HTR-8/SVneo (cell line): Measurements from ENCODE around the gene ANKS1A.

ENCODE experiments used
- DNase-seq: peaks from one replicate; pipeline ENCODE4 v3.0.0; 2011; ENCODE audit warnings: low spot score, mixed read lengths; ENCODE audit not compliant: insufficient read length
- FAIRE-seq: peaks from 2 replicates; lab custom pipeline; 2011; peaks lifted over from hg19 to GRCh38; lab: Jason Lieb, UNC

The ANKS1A gene

DNA sequence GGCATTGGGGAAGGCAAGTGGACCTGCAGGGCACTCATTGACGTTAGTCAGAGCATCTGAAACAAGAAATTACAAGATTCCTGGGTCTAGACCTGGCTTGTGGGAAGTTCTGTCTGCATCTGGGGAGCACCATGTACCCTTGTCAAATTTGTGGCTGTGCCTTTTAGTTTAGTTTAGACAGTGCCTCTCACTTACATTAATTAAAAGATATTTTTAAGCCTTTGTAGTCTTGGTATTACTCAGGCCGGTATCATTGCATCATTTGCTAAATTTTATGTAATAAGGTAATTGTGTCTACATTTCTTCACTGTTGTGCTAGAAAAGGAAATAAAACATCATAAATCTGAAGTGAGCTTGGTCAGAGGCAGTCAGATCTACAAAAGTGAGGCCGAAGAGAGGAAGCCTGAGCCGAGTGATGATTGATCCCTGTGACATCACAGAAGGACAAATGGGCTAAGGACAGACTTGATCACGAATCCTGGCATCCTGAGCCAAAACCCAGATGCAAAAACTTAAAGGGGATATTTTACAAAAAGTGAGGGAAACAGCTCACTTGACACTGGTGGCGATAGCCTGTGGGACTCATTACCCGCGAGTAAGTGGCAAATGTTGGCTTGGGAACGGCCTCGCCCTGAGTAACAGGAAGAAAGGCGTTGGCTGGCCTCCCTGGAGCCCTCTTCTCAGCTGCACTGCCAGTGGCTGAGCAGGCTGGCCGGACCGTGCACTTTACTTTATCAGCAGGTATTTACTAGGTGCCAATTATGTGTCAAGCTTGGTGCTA, 145.5 kb downstream of the ANKS1A start:
- DNase-seq (no peak), FAIRE-seq (no peak)

- DNase-seq: no peak
- FAIRE-seq: no peak
Observed at GRCh38 chr6:35035481-35036030, 146.5 kb downstream of the ANKS1A start.

DNA sequence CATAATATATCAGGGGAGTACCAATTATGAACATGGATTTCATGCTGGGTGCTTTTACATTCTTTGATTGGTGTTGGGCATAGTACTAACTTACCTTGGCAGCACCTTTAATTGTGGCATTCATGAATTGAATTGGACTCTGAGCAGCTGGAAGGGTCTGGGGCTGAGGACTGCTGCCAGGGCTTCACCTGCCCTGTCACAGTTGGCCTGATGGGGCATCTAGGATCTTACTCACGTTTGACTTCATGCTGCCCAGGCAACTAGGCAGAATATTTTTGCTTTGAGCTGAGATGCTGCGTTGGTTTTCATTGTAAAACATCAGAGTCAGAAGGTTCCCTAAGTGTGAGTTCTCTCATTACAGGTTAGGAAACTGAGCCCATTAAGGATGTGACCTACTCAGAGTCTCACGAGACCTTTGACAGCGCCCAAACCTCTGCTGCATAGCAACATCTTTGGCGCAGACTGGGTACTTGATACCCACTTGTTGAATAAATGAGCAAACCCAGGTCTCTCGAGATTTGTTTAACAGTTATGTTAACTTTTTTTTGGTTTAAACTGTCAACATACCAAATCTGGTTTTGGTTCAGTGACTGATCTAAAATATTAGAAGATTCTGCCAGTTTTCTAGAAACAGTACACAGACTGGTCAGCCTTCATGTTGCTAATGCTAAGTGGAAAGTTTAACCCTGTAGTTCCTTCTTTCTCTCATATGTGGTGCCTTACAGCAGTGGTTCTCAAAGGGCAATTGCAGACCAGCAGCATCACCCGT, 147.2 kb downstream of the ANKS1A start:
- FAIRE-seq: no peak
- no peak for DNase-seq

DNA sequence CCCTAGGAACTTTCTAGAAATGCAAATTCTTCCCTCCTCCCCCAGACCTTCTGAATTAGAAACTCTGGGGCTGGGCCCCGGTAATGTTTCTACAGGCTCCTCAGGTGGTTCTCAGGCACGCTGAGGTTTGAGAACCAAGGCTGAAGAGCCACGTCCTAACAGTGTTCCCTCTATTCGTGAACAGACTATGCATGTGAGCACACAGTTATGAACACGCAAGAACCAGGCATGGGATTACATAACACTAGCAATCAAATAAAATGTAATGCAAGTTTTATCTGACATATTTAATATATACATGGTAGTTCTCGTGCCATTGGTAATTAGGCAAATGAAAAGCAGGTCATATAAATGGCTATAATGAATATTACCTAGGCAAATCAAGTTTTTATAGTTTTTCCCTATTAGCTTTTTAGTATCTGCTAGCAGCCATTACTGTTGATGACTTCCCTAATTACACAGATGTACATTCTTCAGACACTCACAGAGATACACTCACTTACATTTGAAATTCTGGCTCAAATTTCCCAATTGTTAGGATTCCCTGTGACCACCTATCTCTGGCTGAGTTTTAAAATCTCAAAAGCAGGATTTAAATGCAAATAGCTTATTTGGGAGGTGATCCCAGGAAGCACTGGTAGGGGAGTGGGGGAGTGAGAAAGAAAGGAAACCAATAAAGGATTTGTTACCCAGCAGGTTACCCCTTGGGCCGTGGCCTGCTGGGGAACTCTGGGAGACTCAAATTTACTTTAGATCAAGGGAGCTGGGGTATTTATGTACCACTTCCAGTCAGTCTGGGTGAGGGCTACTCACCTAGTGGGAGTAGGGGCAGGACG, 148.0 kb downstream of the ANKS1A start:
- no peak for DNase-seq
- no peak for FAIRE-seq

GRCh38 chr6:35037664-35038038, 148.6 kb downstream of the ANKS1A start:
- DNase-seq: no peak
- no peak for FAIRE-seq

- FAIRE-seq (peak; percentile 16), DNase-seq (peak; percentile 37)
Observed at GRCh38 chr6:35038076-35038475, 149.0 kb downstream of the ANKS1A start.

GRCh38 chr6:35040398-35040797, 151.3 kb downstream of the ANKS1A start:
- FAIRE-seq (no peak), DNase-seq (no peak)

DNA sequence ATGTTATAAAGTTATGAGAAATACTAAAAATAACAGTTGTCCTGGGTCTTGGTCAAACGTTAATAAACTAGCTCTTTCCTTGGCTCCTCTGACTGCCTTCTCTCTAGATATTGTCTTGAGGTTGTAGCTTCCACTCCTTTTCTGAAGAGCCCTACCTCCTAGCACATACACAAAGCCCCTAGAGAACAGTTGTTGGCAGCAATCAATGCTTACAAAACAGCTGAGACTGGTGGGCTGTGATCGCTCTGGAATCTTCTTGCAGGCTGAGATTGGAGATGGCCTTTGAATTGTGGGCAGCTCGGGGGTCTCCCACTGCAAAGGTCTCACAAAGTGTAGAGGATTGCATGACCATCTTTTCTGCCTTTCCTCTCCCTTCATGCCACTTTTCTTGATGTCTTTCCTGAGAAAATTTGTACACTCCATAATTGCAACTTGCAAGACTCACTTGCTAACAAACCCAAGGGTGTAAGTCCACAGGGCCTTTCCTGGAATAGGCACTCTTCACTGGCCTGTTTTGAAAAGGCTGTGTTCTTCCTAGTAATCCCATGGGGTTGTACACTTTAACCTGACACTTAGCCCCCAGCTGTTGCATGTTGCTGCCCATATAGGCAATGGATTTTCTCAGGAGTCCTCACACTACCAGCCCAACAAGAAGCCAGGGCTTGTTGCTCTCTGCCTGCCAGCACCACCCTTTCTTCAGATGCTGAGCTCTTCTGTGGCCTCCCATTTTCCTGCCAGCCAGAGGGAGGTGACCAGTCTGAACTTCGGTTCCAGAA, 152.2 kb downstream of the ANKS1A start:
- no peak for DNase-seq

GRCh38 chr6:35042031-35042815, 153.2 kb downstream of the ANKS1A start:
- DNase-seq: no peak

More for the DNA sequence above, 152.2 kb downstream of the ANKS1A start:
- FAIRE-seq: no peak

DNA sequence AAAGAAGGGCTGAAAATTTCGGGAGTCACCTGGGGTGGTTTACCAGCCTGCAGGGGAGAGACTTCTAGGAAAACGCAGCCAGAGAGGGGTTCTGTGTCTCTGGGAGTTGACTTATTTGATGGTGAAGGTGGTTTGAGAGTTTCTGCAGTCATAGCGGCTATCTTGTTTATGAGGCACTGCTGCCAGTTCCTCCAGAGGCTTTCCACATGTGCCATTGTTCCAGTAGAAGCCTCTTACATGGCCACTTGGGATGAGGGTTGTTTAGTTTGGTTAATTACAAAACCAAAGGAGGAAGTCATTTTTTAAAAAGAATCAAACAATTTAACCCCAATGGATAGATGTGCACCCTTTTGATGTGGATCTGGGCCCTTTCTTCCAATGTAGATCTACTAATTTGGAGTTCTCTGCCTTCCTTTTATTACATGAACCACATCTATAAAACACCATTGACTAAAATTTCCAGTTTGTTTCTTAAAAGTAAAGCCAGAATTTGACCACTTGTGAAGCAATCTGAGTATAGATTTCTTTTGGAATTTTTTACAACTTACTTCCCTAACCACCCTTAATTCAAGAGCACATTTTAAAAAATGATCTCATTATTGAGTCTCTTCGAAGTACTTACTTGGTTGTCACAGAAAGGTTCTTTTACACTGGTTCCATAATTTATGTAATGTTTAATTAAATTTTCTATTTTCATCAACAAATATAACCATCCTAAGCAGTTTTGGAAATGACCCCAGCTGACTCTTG, 154.5 kb downstream of the ANKS1A start:
- FAIRE-seq (no peak), DNase-seq (no peak)

More at GRCh38 chr6:35042031-35042815, 153.2 kb downstream of the ANKS1A start:
- FAIRE-seq: no peak

DNA sequence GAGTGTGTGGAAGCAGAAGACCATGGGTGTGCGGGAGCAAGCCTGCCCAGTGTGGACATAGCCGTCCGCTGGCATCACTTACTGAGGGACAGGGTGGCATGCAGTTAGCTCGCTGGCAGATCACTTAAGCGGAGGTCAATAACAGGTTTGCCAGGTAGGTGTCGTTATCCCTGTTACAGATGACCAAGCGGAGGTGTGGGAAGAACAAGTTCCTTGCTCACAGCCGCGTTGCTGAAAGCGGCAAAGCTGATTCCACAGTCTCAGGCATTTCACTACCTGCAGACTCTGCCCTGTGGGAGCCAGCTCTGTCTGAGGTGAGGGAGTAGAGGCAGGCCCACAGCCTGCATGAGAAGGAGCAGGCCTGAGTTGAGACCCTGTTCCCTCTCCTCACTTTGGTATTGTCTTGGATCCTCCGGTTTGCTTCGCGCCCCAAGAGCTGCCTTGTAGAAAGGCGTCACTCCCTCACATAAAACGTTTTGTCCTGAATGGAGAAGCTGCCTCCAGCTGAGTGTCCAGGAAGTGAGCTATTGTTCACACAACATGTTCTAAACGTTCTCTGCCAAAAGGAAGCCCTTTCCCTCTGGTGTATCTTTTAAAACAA, 155.2 kb downstream of the ANKS1A start:
- DNase-seq: no peak
- FAIRE-seq: no peak

- FAIRE-seq (no peak), DNase-seq (no peak)
Observed at GRCh38 chr6:35044761-35045421, 155.8 kb downstream of the ANKS1A start.

GRCh38 chr6:35046103-35046502, 157.0 kb downstream of the ANKS1A start:
- no peak for FAIRE-seq
- no peak for DNase-seq

GRCh38 chr6:35046862-35047261, 157.8 kb downstream of the ANKS1A start:
- no peak for FAIRE-seq

GRCh38 chr6:35047265-35048011, 158.4 kb downstream of the ANKS1A start:
- DNase-seq: no peak
- no peak for FAIRE-seq

More at GRCh38 chr6:35046862-35047261, 157.8 kb downstream of the ANKS1A start:
- DNase-seq: no peak

GRCh38 chr6:35048031-35048613, 159.1 kb downstream of the ANKS1A start:
- DNase-seq (no peak), FAIRE-seq (no peak)
